Cardiac atrium fibroblast (primary cell): ENCODE results near the gene TSPY9. TPM values are rescaled to one million over a fixed set of nuclear protein-coding genes. Genes with fewer than 3 reads are reported as not detected.

Source experiments
- total RNA-seq: library from RNA; depleted of rRNA; stranded (reverse); fragments of >200 nt; gene quantifications from 2 replicates; pipeline ENCODE4 v1.2.3, GENCODE V29; 2015

The TSPY9 gene
- total RNA-seq: not detected in 2 replicates

GRCh38 chrY:9486967-9487366 is at the start of gene TSPY9:
TSS of gene TSPY9 (plus strand) at chrY:9487267. CDS start at chrY:9487313, 46 bp downstream.

GRCh38 chrY:9466655-9467054 is 20.4 kb upstream of the TSPY9 start, which contains the start of gene TSPY1:
TSS of gene TSPY1 (plus strand) at chrY:9466955. CDS start at chrY:9467001, 46 bp downstream.

GRCh38 chrY:9527580-9527979 is 40.5 kb downstream of the TSPY9 start, which contains the start of gene TSPY10:
TSS of gene TSPY10 (plus strand) at chrY:9527880. CDS start at chrY:9527926, 46 bp downstream.

Other genes with a start within 250 kb of the TSPY9 start
- gene TSPY4, start 149.8 kb upstream of the TSPY9 start, total RNA-seq: not detected in 2 replicates
- not detected in 2 replicates for gene TSPY8, start 129.5 kb upstream of the TSPY9 start, total RNA-seq
- gene TSPY3, start 88.8 kb upstream of the TSPY9 start, total RNA-seq: not detected in 2 replicates
- not detected in 2 replicates for gene TSPY1, start 20.3 kb upstream of the TSPY9 start, total RNA-seq
- not detected in 2 replicates for gene TSPY10, start 40.6 kb downstream of the TSPY9 start, total RNA-seq